ENCODE data around the gene C1orf21.

- TF ChIP-seq CTCF (IDR thresholded peaks at IDR 0.05), result no peak
- TF ChIP-seq POLR2A (IDR thresholded peaks at IDR 0.05), result no peak
Observed at GRCh38 chr1:184532199-184532598, 145.4 kb downstream of the C1orf21 start.
